ENCODE measurements around the gene CCBE1. TPM values are rescaled to one million over a fixed set of nuclear protein-coding genes. Genes with fewer than 3 reads are reported as not detected.

CCBE1 gene
- total RNA-seq, 1 donor from 2014 or later, result 1.6 TPM

DNA sequence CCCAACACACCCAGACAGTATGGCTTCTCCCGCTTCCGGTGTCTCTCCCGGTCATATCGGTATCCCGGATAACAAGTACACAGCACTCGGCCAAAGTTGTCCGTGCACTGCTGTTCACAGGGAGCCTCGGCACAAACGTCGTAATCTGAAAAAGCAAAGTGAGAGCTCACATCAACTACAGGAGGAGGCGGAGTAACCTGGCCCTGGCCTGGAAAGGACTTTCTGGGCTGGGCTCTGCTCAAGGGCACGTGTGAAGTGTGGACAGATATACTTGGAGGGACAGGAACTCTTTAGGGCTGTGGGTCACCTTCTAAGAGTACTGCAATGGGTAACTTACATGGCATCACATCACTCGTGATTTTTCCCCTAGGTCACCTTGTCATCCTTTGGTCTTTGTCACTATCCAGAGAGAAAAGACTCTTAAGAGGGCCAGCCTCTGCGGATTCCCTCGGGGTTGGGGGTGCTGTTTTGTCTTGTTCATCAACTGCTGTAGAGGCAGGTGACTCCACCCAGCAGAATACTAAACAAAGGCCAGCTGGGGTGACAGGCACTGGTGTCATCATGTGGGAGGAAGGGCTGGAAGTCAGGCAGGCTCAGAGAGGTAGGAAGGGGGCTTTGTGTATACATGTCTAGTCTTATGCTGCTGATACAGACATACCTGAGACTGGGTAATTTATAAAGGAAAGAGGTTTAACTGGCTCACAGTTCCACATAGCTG is 227.6 kb downstream of the CCBE1 start:
- DNase-seq (ENCODE audit: low read depth) (peak; percentile 66), FAIRE-seq (peak; percentile 36)
- no peak overlapping the region for H3K4me3 ChIP-seq (ENCODE audit: low read depth, low read length)
- H3K27me3 ChIP-seq (ENCODE audit: control insufficient read depth, insufficient read depth, low read length), result no peaks in the 10 kb centered on the region
- TF ChIP-seq, protein P1, sequence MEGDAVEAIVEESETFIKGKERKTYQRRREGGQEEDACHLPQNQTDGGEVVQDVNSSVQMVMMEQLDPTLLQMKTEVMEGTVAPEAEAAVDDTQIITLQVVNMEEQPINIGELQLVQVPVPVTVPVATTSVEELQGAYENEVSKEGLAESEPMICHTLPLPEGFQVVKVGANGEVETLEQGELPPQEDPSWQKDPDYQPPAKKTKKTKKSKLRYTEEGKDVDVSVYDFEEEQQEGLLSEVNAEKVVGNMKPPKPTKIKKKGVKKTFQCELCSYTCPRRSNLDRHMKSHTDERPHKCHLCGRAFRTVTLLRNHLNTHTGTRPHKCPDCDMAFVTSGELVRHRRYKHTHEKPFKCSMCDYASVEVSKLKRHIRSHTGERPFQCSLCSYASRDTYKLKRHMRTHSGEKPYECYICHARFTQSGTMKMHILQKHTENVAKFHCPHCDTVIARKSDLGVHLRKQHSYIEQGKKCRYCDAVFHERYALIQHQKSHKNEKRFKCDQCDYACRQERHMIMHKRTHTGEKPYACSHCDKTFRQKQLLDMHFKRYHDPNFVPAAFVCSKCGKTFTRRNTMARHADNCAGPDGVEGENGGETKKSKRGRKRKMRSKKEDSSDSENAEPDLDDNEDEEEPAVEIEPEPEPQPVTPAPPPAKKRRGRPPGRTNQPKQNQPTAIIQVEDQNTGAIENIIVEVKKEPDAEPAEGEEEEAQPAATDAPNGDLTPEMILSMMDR (IDR thresholded peaks at IDR 0.05; ENCODE audit: insufficient read depth, low read length, severe bottlenecking), result no peak
- H3K36me3 ChIP-seq (ENCODE audit: control insufficient read depth, insufficient read depth, low read length), result no peaks in the 10 kb centered on the region

GRCh38 chr18:59468821-59469220 is 228.4 kb downstream of the CCBE1 start:
- FAIRE-seq (no peak), DNase-seq (ENCODE audit: low read depth) (no peak)
- H3K36me3 ChIP-seq (ENCODE audit: control insufficient read depth, insufficient read depth, low read length), result no peaks in the 10 kb centered on the region
- no peaks in the 10 kb centered on the region for H3K27me3 ChIP-seq (ENCODE audit: control insufficient read depth, insufficient read depth, low read length)
- no peak overlapping the region for H3K4me3 ChIP-seq (ENCODE audit: low read depth, low read length)
- TF ChIP-seq, protein P1 (IDR thresholded peaks at IDR 0.05; ENCODE audit: insufficient read depth, low read length, severe bottlenecking), result no peak

DNA sequence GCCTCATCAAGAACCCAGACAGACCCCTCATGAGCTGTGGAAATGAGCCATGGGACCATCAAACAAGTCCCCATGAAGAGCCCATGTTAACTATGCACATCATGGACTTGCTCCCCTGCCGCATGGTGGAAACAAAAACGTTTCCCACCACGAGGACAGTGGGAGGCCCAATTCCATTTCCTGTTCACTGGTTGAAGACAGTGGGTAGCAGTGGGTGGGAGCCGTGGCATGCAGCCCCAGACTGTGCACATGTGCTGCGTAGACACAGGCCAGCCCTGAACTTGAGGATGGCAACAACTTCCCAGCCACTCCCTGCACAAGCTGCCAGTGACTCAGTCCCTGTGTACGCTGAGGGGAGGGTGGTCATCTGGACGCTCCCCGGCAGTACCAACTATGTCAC is 229.7 kb downstream of the CCBE1 start:
- no peak overlapping the region for H3K4me3 ChIP-seq (ENCODE audit: low read depth, low read length)
- DNase-seq (ENCODE audit: low read depth) (no peak), FAIRE-seq (no peak)
- H3K27me3 ChIP-seq (ENCODE audit: control insufficient read depth, insufficient read depth, low read length), result no peaks in the 10 kb centered on the region
- TF ChIP-seq, protein P1 (IDR thresholded peaks at IDR 0.05; ENCODE audit: insufficient read depth, low read length, severe bottlenecking), result no peak
- H3K36me3 ChIP-seq (ENCODE audit: control insufficient read depth, insufficient read depth, low read length), result no peaks in the 10 kb centered on the region

GRCh38 chr18:59466980-59467379 is 230.2 kb downstream of the CCBE1 start:
- DNase-seq (ENCODE audit: low read depth) (no peak), FAIRE-seq (no peak)
- Histone ChIP-seq H3K36me3 (ENCODE audit: control insufficient read depth, insufficient read depth, low read length) (no peaks in the 10 kb centered on the region), H3K4me3 (ENCODE audit: low read depth, low read length) (no peak overlapping the region), H3K27me3 (ENCODE audit: control insufficient read depth, insufficient read depth, low read length) (no peaks in the 10 kb centered on the region)
- TF ChIP-seq, protein P1 (IDR thresholded peaks at IDR 0.05; ENCODE audit: insufficient read depth, low read length, severe bottlenecking), result no peak

DNA sequence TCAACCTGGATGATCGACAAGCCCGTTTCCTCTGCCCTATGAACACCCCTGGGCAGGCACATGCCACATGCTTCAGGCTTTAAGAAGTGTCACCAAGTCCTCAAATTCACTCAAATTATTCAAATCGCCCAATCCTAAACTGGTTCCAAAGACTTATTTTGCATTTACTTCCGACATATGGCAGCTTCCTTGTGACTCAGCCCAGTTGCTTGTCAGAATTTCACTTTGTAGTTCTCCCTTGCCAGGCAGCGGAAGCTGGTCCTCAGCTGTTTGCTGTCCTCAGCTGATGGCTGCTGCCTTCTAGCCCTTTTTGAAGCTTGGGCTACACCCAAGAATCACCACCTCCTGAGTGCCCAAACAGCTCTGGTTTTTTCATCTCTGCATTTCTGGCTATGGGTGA is 232.7 kb downstream of the CCBE1 start:
- FAIRE-seq, result no peak
- no peak overlapping the region for H3K4me3 ChIP-seq (ENCODE audit: low read depth, low read length)
- DNase-seq (ENCODE audit: low read depth), result no peak
- H3K36me3 ChIP-seq (ENCODE audit: control insufficient read depth, insufficient read depth, low read length), result no peaks in the 10 kb centered on the region
- no peaks in the 10 kb centered on the region for H3K27me3 ChIP-seq (ENCODE audit: control insufficient read depth, insufficient read depth, low read length)
- TF ChIP-seq, protein P1 (IDR thresholded peaks at IDR 0.05; ENCODE audit: insufficient read depth, low read length, severe bottlenecking), result no peak

DNA sequence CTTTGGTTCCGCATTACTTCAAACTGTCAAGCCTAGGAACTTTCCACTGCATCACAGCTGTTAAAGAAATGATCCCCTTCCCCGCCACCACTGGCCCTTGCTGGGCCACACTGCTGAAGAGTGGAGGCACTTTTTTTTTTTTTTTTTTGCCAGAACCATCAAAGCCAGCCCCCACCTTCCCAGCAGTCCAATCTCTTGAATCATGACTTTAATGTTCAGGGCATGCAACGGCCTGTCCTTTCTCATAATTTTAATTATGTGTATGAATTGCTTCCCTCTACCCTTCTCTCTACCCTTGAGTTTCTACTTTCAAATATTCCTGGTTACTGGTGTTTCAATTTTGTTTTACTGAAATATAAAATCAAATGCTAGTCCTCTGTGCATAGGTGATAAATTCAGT is 236.1 kb downstream of the CCBE1 start:
- TF ChIP-seq, protein P1 (IDR thresholded peaks at IDR 0.05; ENCODE audit: insufficient read depth, low read length, severe bottlenecking), result no peak
- FAIRE-seq (no peak), DNase-seq (ENCODE audit: low read depth) (peak; percentile 64)
- Histone ChIP-seq H3K36me3 (ENCODE audit: control insufficient read depth, insufficient read depth, low read length) (no peaks in the 10 kb centered on the region), H3K27me3 (ENCODE audit: control insufficient read depth, insufficient read depth, low read length) (no peaks in the 10 kb centered on the region), H3K4me3 (ENCODE audit: low read depth, low read length) (no peak overlapping the region)

Measured in bronchial epithelial cell (primary cell).